H1 (cell line): ENCODE measurements around the gene LGR4. TPM values are rescaled to one million over a fixed set of nuclear protein-coding genes. Genes with fewer than 3 reads are reported as not detected.
A peak's percentile ranks its signal among the peaks of the same experiment; 100 is the strongest.

Source experiments
- ASH2L ChIP-seq: fragments of 200-600, 300-600 bp; sonication (generic); IDR thresholded peaks from one replicate; pipeline ENCODE4 v1.7.1; 2017; ENCODE audit warnings: low read length
- CBX5 ChIP-seq: fragments of 300-800, 300-1000 bp; sonication (generic); IDR thresholded peaks from 2 replicates; pipeline ENCODE4 v1.7.1; 2016; ENCODE audit warnings: antibody characterized with exemption, low read length, low read depth
- CHD1 ChIP-seq: IDR thresholded peaks from 2 replicates; pipeline ENCODE4 v1.6.1; 2012; ENCODE audit warnings: low read depth, low read length, improper control_type of control experiment
- NRF1 ChIP-seq: IDR thresholded peaks from 2 replicates; pipeline ENCODE4 v1.6.1; 2011; ENCODE audit warnings: mild to moderate bottlenecking, low read depth, low read length, improper control_type of control experiment
- POLR2A ChIP-seq, 2 experiments: IDR thresholded peaks; 1 replicate in 1 of 2; 2 replicates in 1 of 2; pipeline ENCODE4 v1.6.1; 2011; ENCODE audit warnings: low read depth in 2 of 2, low read length in 2 of 2, mild to moderate bottlenecking in 2 of 2; ENCODE audit errors: control extremely low read depth in 1 of 2
- SIN3A ChIP-seq, 2 experiments: IDR thresholded peaks in 1 of 2; conservative IDR thresholded peaks in 1 of 2; 2 replicates each; pipeline ENCODE4 v1.6.1; 2011 to 2012; ENCODE audit warnings: low read length in 2 of 2, improper control_type of control experiment in 1 of 2, low read depth in 1 of 2, mild to moderate bottlenecking in 1 of 2
- SRF ChIP-seq: IDR thresholded peaks from 2 replicates; pipeline ENCODE4 v1.6.1; 2011; ENCODE audit warnings: mild to moderate bottlenecking, low read depth, low read length, moderate library complexity
- SUZ12 ChIP-seq: fragments of 200-600 bp; sonication (generic); IDR thresholded peaks from 2 replicates; pipeline ENCODE4 v1.6.1; 2012; ENCODE audit warnings: mild to moderate bottlenecking, inconsistent platforms, low read length, moderate library complexity, mixed read lengths
- TAF1 ChIP-seq: IDR thresholded peaks from 2 replicates; pipeline ENCODE4 v1.6.1; 2011; ENCODE audit warnings: mild to moderate bottlenecking, low read depth, low read length
- TAF7 ChIP-seq: optimal IDR thresholded peaks from 2 replicates; pipeline ENCODE3; 2011; ENCODE audit warnings: low read depth, mild to moderate bottlenecking, inconsistent platforms, low read length, moderate library complexity, borderline replicate concordance
- TBP ChIP-seq: IDR thresholded peaks from 2 replicates; pipeline ENCODE4 v1.6.1; 2011; ENCODE audit warnings: low read depth, low read length, improper control_type of control experiment
- YY1 ChIP-seq: IDR thresholded peaks from 2 replicates; pipeline ENCODE4 v1.6.1; 2011; ENCODE audit warnings: low read depth, mild to moderate bottlenecking, low read length
- polyA plus RNA-seq, 7 experiments: library from polyadenylated mRNA; depleted of rRNA in 3 of 7; stranded (reverse) in 5 of 7; unstranded in 2 of 7; fragments of >200 nt in 5 of 7; fragments of 200-250 nt in 2 of 7; gene quantifications; 1 replicate in 5 of 7; 2 replicates in 1 of 7; 4 replicates in 1 of 7; pipeline versions ENCODE4 v1.2.1 to v1.2.3, GENCODE V29; 2011 to 2013; ENCODE audit warnings: missing spikeins in 2 of 7, mixed read lengths in 2 of 7
- total RNA-seq: library from RNA; stranded (reverse); fragmentation: NEBNext Ultra II Directional; extraction: Animal tissue kit (Norgen Biotek cat#: 25700); gene quantifications from 2 replicates; pipeline ENCODE4 v1.2.1, GENCODE V29; 2021
- TF ChIP-seq, protein P1 (sequence below): IDR thresholded peaks from 2 replicates; pipeline ENCODE4 v1.6.1; 2011; ENCODE audit warnings: low read length, improper control_type of control experiment
- TF ChIP-seq, protein P2 (sequence below): IDR thresholded peaks from 2 replicates; pipeline ENCODE4 v1.6.1; 2011; ENCODE audit warnings: low read depth, mild to moderate bottlenecking, low read length; ENCODE audit not compliant: insufficient read depth

Gene LGR4
- total and polyA plus RNA-seq, 2 of the 8 experiments (the other 6 are each of a cell fraction or from before 2014, with no cell fraction given): 26.6 to 61.7 TPM

DNA sequence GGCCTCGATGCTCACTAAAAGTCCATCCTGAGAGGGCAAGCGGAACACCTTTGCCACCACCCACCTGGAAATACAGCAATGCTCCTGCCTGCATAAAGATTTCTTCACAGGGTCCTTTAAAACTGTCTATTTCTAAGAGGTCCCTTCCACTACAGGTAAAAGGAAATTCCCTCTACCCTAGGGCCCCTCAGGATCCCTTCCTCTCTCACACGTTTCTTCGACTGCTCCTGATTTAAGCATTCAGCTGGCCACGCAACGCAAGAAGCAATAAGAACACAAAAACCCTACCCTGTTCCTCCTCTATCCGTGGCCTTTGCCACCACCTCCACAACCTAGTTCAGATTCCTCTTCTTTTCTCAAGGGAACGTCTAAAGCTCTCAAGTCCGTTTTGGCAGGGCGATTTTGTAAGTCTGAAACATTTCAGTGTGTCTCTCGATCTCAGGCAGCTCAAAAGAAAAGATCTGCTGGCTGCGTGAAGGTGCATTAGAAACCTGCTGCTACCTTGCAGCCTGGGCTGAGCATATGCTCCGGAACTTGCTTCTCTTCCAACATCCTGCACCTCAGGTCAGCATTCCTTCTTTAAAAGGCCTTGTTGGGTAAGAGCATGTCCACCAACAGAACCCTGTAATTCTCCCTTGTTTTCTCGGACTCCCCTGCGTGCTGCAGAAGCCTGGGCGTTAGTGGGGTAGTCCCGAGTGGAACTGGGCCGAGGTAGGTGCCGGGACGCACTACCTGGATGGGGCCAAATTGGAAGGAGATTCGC, 1.6 kb downstream of the LGR4 start (continued):
- TF ChIP-seq YY1 (no peak), TAF7 (no peak), NRF1 (no peak), SUZ12 (no peak), SIN3A (conservative IDR thresholded peaks at IDR 0.05 in 1 of 2, IDR thresholded peaks at IDR 0.05 in 1 of 2; ENCODE audit: low read depth in 1 of 2, low read length in 2 of 2) (peak in 1 of 2 experiments; percentile 48; a peak in 1 of 4 replicates), TAF1 (0 out of 2 replicates have a peak, but pooled peaks have one; percentile 19), POLR2A (IDR thresholded peaks at IDR 0.05; ENCODE audit: control extremely low read depth in 1 of 2, low read depth in 2 of 2, low read length in 2 of 2) (no peak), TBP (no peak; the same call in 1 of the 2 replicates), CBX5 (no peak), CHD1 (0 out of 2 replicates have a peak, but pooled peaks have one; percentile 45), SRF (no peak), ASH2L (peak; percentile 60)
- TF ChIP-seq, protein P1, sequence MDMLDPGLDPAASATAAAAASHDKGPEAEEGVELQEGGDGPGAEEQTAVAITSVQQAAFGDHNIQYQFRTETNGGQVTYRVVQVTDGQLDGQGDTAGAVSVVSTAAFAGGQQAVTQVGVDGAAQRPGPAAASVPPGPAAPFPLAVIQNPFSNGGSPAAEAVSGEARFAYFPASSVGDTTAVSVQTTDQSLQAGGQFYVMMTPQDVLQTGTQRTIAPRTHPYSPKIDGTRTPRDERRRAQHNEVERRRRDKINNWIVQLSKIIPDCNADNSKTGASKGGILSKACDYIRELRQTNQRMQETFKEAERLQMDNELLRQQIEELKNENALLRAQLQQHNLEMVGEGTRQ: no peak
- TF ChIP-seq, protein P2, sequence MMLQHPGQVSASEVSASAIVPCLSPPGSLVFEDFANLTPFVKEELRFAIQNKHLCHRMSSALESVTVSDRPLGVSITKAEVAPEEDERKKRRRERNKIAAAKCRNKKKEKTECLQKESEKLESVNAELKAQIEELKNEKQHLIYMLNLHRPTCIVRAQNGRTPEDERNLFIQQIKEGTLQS: no peak
